Measurements from ENCODE around the gene ALDH1A1. TPM values are rescaled to one million over a fixed set of nuclear protein-coding genes. Genes with fewer than 3 reads are reported as not detected.

ALDH1A1 gene
- total and polyA plus RNA-seq, 2 donors from 2014 or later = 191 to 295 TPM

- TF ChIP-seq, protein P1, sequence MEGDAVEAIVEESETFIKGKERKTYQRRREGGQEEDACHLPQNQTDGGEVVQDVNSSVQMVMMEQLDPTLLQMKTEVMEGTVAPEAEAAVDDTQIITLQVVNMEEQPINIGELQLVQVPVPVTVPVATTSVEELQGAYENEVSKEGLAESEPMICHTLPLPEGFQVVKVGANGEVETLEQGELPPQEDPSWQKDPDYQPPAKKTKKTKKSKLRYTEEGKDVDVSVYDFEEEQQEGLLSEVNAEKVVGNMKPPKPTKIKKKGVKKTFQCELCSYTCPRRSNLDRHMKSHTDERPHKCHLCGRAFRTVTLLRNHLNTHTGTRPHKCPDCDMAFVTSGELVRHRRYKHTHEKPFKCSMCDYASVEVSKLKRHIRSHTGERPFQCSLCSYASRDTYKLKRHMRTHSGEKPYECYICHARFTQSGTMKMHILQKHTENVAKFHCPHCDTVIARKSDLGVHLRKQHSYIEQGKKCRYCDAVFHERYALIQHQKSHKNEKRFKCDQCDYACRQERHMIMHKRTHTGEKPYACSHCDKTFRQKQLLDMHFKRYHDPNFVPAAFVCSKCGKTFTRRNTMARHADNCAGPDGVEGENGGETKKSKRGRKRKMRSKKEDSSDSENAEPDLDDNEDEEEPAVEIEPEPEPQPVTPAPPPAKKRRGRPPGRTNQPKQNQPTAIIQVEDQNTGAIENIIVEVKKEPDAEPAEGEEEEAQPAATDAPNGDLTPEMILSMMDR (IDR thresholded peaks at IDR 0.05; ENCODE audit: borderline replicate concordance, extremely low read depth, insufficient read depth) = no peak
- DNase-seq (no peak), FAIRE-seq (no peak)
- no peaks in the 10 kb centered on the region for H3K27me3 ChIP-seq (ENCODE audit: control insufficient read depth, insufficient read depth, low read length)
- no peak overlapping the region for H3K4me3 ChIP-seq (ENCODE audit: low read length in 3 of 3)
- no peak overlapping the region for H3K27ac ChIP-seq (ENCODE audit: low read depth in 2 of 2, low read length in 2 of 2)
- no peaks in the 10 kb centered on the region for H3K36me3 ChIP-seq (ENCODE audit: control insufficient read depth in 2 of 3, insufficient read depth in 3 of 3, low read length in 3 of 3)
- peaks cover 0 to 17% (median 2%) of the 10 kb centered on the region in 3 donors for H3K4me1 ChIP-seq (ENCODE audit: control insufficient read depth in 2 of 3, insufficient read depth in 2 of 3, low read depth in 1 of 3, low read length in 3 of 3)
- intact Hi-C loops (cut with DNase I) = no loop called here
- no peaks in the 10 kb centered on the region for H3K9me3 ChIP-seq (ENCODE audit: control insufficient read depth in 2 of 3, insufficient read depth in 1 of 3, low read length in 3 of 3)
- no peak overlapping the region for H3K9ac ChIP-seq (ENCODE audit: low read length in 3 of 3)
Observed at GRCh38 chr9:72855890-72856523, 96.8 kb downstream of the ALDH1A1 start.

DNA sequence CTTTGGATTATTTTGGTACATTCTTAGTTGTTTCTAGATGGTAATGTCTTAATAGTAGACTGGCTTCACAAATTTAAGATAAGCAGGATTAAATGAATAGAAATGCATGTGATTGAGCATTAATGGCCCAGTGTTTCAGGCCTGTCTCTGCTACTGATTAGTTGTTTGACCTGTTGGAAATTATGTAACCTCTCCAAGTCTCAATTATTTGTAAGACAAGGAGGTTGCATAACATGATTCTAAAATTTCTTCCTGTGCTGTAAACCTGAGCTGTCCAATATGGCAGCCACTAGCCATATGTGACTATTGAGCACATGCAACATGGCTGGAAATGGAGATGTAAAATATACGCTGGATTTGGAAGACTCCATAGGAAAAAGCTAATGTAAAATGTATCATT, 97.5 kb downstream of the ALDH1A1 start:
- Histone ChIP-seq H3K9me3 (ENCODE audit: control insufficient read depth in 2 of 3, insufficient read depth in 1 of 3, low read length in 3 of 3) (no peaks in the 10 kb centered on the region), H3K27ac (ENCODE audit: low read depth in 2 of 2, low read length in 2 of 2) (no peak overlapping the region), H3K9ac (ENCODE audit: low read length in 3 of 3) (no peak overlapping the region), H3K27me3 (ENCODE audit: control insufficient read depth, insufficient read depth, low read length) (no peaks in the 10 kb centered on the region), H3K4me3 (ENCODE audit: low read length in 3 of 3) (no peak overlapping the region), H3K36me3 (ENCODE audit: control insufficient read depth in 2 of 3, insufficient read depth in 3 of 3, low read length in 3 of 3) (no peaks in the 10 kb centered on the region), H3K4me1 (ENCODE audit: control insufficient read depth in 2 of 3, insufficient read depth in 2 of 3, low read depth in 1 of 3, low read length in 3 of 3) (peaks cover 0 to 17% (median 2%) of the 10 kb centered on the region in 3 donors)
- FAIRE-seq = no peak
- TF ChIP-seq, protein P1 (IDR thresholded peaks at IDR 0.05; ENCODE audit: borderline replicate concordance, extremely low read depth, insufficient read depth) = no peak
- DNase-seq = no peak
- intact Hi-C loops (cut with DNase I) = no loop called here

Other genes with a start within 250 kb of the ALDH1A1 start
- 250 TPM for gene ANXA1, start 198.8 kb upstream of the ALDH1A1 start, total RNA-seq
- gene ANXA1, start 198.8 kb upstream of the ALDH1A1 start, polyA plus RNA-seq (ENCODE audit: insufficient read depth, low read depth, low replicate concordance) = 65.2 TPM